Superior temporal gyrus (tissue), 1 donor: ENCODE results near the gene MED8.

ENCODE experiments used
- DNase-seq: peaks from one replicate; pipeline ENCODE4 v3.0.0-alpha.2; 2016; ENCODE audit errors: extremely low spot score

The MED8 gene

DNA sequence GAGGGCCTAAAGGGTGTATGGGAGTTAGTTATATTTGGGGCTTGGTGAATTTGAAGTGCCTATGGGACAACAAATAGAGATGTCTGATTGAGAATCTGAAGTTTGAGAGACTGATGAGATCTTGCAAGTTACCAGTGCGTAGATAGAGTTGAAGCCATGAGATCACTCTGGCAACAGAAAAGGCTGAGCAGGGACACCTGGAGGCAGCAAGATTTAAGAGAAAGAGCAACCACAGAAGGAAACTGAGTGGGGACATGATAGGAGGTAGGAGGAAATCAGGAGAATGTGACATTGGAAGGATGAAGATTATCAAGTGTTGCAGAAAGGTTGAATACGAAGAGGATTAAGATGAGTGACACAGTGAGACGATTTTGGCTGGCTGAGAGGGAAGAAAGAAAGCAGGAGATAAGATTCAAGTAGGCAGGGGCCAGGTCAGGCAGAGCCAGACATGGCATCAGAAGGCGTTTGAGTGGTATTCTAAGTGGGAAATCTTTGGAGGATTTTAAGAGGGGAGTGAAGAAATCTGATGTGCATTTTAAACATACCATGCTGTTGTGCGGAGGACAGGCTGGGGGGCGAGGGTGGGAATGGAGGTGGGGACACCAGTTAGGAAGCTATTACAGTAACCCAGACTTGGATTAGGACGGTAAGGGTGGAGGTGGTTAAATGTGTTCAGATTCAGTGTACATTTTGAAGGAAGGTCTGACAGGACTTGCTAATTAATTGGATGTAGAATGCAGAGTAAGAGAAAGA lies 55.0 kb downstream of the MED8 start:
- DNase-seq: no peak
